GM12891 (cell line): Measurements from ENCODE around the gene TRAPPC3.

Experiments
- POLR2A ChIP-seq: IDR thresholded peaks from 2 replicates; pipeline ENCODE4 v1.6.1; 2011; ENCODE audit warnings: low read depth, low read length, control low read depth
- POLR2AphosphoS5 ChIP-seq: IDR thresholded peaks from 2 replicates; pipeline ENCODE4 v1.6.1; 2011; ENCODE audit warnings: low read depth, low read length, control low read depth
- TAF1 ChIP-seq: IDR thresholded peaks from 2 replicates; pipeline ENCODE4 v1.6.1; 2011; ENCODE audit warnings: low read depth, low read length, control low read depth

DNA sequence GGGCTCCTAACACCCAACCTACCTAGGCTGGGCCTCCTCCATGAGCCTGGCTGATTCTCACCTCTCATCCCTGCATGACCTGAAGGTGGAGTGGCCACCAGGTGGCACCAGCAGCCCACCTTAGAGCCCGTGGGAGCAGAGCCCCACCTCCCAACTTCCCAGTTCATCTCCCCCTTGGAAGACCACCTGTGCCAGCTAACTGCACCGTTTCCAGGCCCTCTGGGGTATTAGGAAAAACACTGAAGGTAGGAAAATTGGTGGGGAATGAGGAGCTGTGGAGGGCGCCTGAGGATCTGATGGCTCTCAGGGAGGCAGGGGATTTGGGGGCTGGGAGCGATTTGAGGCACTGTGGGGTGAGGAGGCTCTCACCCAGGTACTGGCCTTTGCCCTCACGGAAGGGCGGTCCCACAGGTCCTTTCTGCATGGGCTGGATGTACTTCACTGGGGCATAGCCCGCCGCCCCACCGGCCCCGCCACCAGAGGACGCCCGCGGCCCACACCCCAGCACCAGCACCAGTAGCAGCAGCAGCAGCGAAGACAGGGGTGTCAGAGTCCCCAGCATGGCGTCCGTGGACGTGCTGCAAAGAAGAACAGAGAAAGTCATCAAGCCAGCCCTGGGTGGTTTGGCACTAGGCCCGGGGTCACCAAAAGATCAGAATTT is 49.5 kb downstream of the TRAPPC3 start:
- TF ChIP-seq POLR2A: no peak
- TF ChIP-seq POLR2AphosphoS5: no peak
- no peak for TF ChIP-seq TAF1
